Effector memory CD8-positive, alpha-beta T cell (primary cell): ENCODE data around the gene CBL.
"Not testable (repeated sequence)": the region's sequence is repeated elsewhere in the genome, so short reads cannot be mapped to it uniquely, and the experiment has no call there.

ENCODE experiments used
- ATAC-seq: fragments of 150-1000 bp; cut with Tn5 transposase; replicated peaks from 2 replicates; pipeline ENCODE4 v1.10.0; 2021; ENCODE audit warnings: mild to moderate bottlenecking, moderate library complexity
- DNase-seq, 3 experiments: peaks; one replicate each; pipeline ENCODE4 v3.0.0; 2021
- H3K27ac Mint-ChIP-seq, 2 donors: one replicate each; pipeline ENCODE4 v1.8.0; 2022; ENCODE audit warnings: mild to moderate bottlenecking in 2 of 2, mixed read lengths in 2 of 2, moderate library complexity in 2 of 2
- H3K27me3 Mint-ChIP-seq, 2 donors: one replicate each; pipeline ENCODE4 v1.8.0; 2022; ENCODE audit warnings: mixed read lengths in 2 of 2
- H3K36me3 Mint-ChIP-seq: one replicate; pipeline ENCODE4 v1.8.0; 2022; ENCODE audit warnings: mild to moderate bottlenecking, moderate library complexity, mixed read lengths; ENCODE audit not compliant: insufficient read depth
- H3K4me1 Mint-ChIP-seq, 2 donors: one replicate each; pipeline ENCODE4 v1.8.0; 2022; ENCODE audit warnings: low read depth in 2 of 2, mixed read lengths in 2 of 2
- H3K4me3 Mint-ChIP-seq, 2 donors: one replicate each; pipeline ENCODE4 v1.8.0; 2022; ENCODE audit warnings: mild to moderate bottlenecking in 2 of 2, mixed read lengths in 2 of 2, moderate library complexity in 2 of 2
- H3K9me3 Mint-ChIP-seq, 2 donors: one replicate each; pipeline ENCODE4 v1.8.0; 2022; ENCODE audit warnings: mixed read lengths in 2 of 2

Gene CBL

GRCh38 chr11:119206511-119207414 lies 624 bp downstream of the CBL start:
- Mint-ChIP-seq H3K9me3 (no peaks in the 10 kb centered on the region), H3K27me3 (no peaks in the 10 kb centered on the region), H3K36me3 (peaks cover 14% of the 10 kb centered on the region), H3K27ac (peak overlapping the region; percentile 91 to 93), H3K4me3 (peak overlapping the region; percentile 97), H3K4me1 (peaks cover 16 to 31% of the 10 kb centered on the region in 2 donors)
- peak; percentile 46 for ATAC-seq
- DNase-seq: peak; percentile 27 to 29 (median 27)

GRCh38 chr11:119207415-119207960 lies 1.3 kb downstream of the CBL start:
- H3K4me1 Mint-ChIP-seq: peaks cover 16 to 31% of the 10 kb centered on the region in 2 donors
- H3K4me3 Mint-ChIP-seq: peak overlapping the region; percentile 97
- peak overlapping the region; percentile 91 to 93 for H3K27ac Mint-ChIP-seq
- DNase-seq (no peak), ATAC-seq (no peak)
- no peaks in the 10 kb centered on the region for H3K27me3 Mint-ChIP-seq
- H3K9me3 Mint-ChIP-seq: no peaks in the 10 kb centered on the region
- peaks cover 14% of the 10 kb centered on the region for H3K36me3 Mint-ChIP-seq

- H3K27ac Mint-ChIP-seq: no peak overlapping the region
- H3K4me3 Mint-ChIP-seq: no peak overlapping the region
- DNase-seq (no peak), ATAC-seq (no peak)
- no peaks in the 10 kb centered on the region for H3K27me3 Mint-ChIP-seq
- no peaks in the 10 kb centered on the region for H3K9me3 Mint-ChIP-seq
- peaks cover 20 to 37% of the 10 kb centered on the region in 2 donors for H3K4me1 Mint-ChIP-seq
- peaks cover 18% of the 10 kb centered on the region for H3K36me3 Mint-ChIP-seq
These were observed 3.0 kb downstream of the CBL start for GRCh38 chr11:119209186-119209585.

- no peak overlapping the region for H3K27ac Mint-ChIP-seq
- H3K9me3 Mint-ChIP-seq: no peaks in the 10 kb centered on the region
- peaks cover 15% of the 10 kb centered on the region for H3K36me3 Mint-ChIP-seq
- no peak for DNase-seq
- no peak for ATAC-seq
- H3K4me1 Mint-ChIP-seq: peaks cover 20 to 45% of the 10 kb centered on the region in 2 donors
- no peak overlapping the region for H3K4me3 Mint-ChIP-seq
- H3K27me3 Mint-ChIP-seq: no peaks in the 10 kb centered on the region
These were observed 3.9 kb downstream of the CBL start for GRCh38 chr11:119210050-119210449.

DNA sequence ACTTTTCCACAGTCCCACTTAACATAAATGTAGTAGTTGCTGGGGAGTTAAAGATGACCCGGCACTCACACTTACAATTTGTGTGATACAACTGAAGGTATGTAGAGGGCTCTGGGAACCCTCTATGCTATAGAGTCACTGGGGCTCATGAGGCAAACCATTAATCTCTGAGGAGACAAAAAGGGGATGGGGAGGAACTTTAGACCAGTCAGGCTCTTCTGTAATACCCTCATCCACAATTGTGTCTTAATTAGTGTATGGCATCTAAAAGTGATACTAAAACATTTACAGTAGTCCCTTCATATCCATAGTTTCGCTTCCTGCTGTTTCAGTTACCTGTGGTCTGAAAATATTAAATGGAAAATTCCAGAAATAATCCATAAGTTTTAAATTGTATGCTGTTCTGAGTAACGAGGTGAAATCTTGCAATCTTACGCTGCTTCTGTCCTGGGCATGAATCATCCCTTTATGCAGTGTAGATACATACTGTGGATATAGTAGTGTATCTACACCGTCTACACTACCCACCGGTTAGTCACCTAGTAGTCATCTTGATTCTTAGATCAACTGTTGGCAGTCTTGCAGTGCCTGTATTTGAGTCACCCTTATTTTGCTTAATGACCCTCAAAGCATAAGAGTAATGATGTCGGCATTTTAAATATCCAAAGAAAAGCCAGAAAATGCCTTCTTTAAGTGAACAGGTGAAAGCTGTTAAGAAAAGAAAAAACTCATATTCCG lies 12.2 kb downstream of the CBL start:
- ATAC-seq: no peak
- Mint-ChIP-seq H3K36me3 (peaks cover 11% of the 10 kb centered on the region), H3K9me3 (no peaks in the 10 kb centered on the region), H3K4me1 (peaks cover 13 to 41% of the 10 kb centered on the region in 2 donors), H3K27me3 (no peaks in the 10 kb centered on the region), H3K27ac (peak overlapping the region in 1 of 2 donors; percentile 35), H3K4me3 (no peak overlapping the region)
- no peak for DNase-seq

- ATAC-seq (no peak), DNase-seq (no peak)
- Mint-ChIP-seq H3K27ac (peak overlapping the region in 1 of 2 donors; percentile 49), H3K4me1 (peaks cover 21 to 41% of the 10 kb centered on the region in 2 donors), H3K36me3 (peaks cover 4% of the 10 kb centered on the region), H3K4me3 (no peak overlapping the region), H3K9me3 (no peaks in the 10 kb centered on the region), H3K27me3 (no peaks in the 10 kb centered on the region)
These were observed 16.2 kb downstream of the CBL start for GRCh38 chr11:119222308-119222707.

- DNase-seq (no peak), ATAC-seq (no peak)
- Mint-ChIP-seq H3K4me1 (peaks cover 21 to 43% of the 10 kb centered on the region in 2 donors), H3K27me3 (no peaks in the 10 kb centered on the region), H3K36me3 (peaks cover 4% of the 10 kb centered on the region), H3K4me3 (no peak overlapping the region), H3K9me3 (no peaks in the 10 kb centered on the region), H3K27ac (no peak overlapping the region)
These were observed 16.8 kb downstream of the CBL start for GRCh38 chr11:119222891-119223290.

DNA sequence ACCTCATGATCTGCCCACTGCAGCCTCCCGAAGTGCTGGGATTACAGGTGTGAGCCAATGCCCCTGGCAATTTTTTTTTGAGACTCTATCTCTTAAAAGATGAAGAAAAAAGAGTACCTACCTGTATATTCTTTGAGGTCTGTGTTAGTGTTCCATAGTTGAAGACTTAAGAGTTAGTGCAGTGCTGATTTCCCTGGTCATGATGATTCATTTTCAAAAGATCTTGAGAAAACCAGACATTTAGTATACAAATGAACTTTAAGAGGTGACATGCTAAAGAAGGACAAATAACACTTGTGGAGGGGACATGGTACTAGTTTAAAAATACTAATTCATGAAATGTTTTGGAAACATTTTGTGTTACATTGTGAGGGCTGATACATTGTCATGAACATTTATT lies 17.7 kb downstream of the CBL start:
- Mint-ChIP-seq H3K36me3 (peaks cover 4% of the 10 kb centered on the region), H3K9me3 (no peaks in the 10 kb centered on the region), H3K4me1 (peaks cover 24 to 45% of the 10 kb centered on the region in 2 donors), H3K4me3 (no peak overlapping the region), H3K27ac (peak overlapping the region; percentile 42 to 68), H3K27me3 (no peaks in the 10 kb centered on the region)
- ATAC-seq (no peak), DNase-seq (no peak)

DNA sequence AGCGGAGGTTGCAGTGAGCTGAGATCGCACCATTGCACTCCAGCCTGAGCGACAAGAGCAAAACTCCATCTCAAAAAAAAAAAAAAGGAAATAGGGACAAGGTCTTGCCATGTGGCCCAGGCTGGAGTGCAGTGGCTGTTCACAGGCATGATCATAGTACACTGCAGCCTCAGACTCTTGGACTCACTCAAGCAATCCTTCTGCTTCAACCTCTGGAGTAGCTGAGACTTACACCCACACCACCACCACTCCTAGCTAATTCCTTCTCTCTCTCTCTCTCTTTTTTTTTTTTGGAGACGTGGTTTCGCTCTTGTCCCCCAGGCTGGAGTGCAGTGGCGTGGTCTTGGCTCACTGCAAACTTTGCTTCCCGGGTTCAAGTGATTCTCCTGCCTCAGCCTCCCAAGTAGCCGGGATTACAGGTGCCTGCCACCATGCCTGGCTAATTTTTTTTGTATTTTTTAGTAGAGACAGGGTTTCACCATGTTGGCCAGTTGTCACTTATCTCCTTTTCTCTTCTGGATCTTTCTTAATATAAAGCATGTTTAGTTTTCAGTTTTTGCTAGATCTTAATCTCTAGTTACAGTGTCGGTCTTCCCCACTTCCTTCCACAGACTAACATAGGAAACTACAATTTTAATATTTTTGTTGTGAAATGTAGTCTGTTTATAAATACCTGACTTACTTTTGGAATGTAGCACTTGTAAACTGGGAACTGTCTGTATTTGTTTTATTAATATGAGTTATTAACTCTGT lies 22.6 kb downstream of the CBL start:
- H3K4me1 Mint-ChIP-seq: peaks cover 28 to 37% of the 10 kb centered on the region in 2 donors
- H3K36me3 Mint-ChIP-seq, H3K9me3 Mint-ChIP-seq, DNase-seq, H3K27me3 Mint-ChIP-seq: not testable (repeated sequence)
- peak overlapping the region; percentile 81 to 83 for H3K27ac Mint-ChIP-seq
- peak overlapping the region; percentile 64 to 74 for H3K4me3 Mint-ChIP-seq
- ATAC-seq: peak; percentile 44

DNA sequence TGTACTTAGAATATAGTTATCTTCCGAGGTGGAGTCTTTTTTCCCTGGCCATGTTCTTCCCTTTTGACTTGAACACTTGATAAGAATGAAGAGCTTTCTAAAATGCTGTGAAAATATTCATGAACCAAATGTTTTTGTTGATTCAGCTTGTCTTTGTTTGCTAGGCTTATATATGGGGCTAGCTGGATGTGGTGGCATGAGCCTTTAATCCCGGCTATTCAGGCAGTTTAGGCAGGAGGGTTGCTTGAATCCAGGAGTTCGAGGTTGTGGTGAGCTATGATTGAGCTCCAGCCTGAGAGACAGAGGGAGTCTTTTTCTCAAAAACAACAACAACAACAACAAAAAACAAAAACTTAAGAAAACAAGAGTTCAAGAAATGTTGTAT lies 23.1 kb downstream of the CBL start:
- peaks cover 10% of the 10 kb centered on the region for H3K36me3 Mint-ChIP-seq
- H3K27ac Mint-ChIP-seq: peak overlapping the region; percentile 81 to 83
- peak overlapping the region; percentile 64 to 74 for H3K4me3 Mint-ChIP-seq
- no peak for DNase-seq
- H3K9me3 Mint-ChIP-seq: no peaks in the 10 kb centered on the region
- no peak for ATAC-seq
- no peaks in the 10 kb centered on the region for H3K27me3 Mint-ChIP-seq
- peaks cover 22 to 31% of the 10 kb centered on the region in 2 donors for H3K4me1 Mint-ChIP-seq

DNA sequence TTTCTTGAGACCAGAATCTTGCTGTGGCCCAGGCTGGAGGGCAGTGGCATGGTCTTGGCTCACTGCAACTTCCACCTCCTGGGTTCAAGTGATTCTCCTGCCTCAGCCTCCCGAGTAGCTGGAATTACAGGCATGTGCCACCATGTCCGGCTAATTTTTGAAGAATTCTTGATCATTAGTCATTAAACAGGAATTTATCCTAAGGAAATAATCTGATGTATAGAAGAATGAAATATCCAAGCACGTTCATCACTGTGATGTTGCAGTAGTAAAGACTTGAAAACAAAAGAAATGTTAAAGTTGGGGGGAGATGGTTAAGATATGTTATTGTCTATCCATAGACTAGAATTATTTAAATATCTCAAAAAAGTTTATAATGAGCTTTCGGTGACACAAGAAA lies 23.6 kb downstream of the CBL start:
- H3K4me1 Mint-ChIP-seq: peaks cover 20 to 26% of the 10 kb centered on the region in 2 donors
- no peaks in the 10 kb centered on the region for H3K27me3 Mint-ChIP-seq
- no peak overlapping the region for H3K4me3 Mint-ChIP-seq
- H3K9me3 Mint-ChIP-seq: no peaks in the 10 kb centered on the region
- ATAC-seq (no peak), DNase-seq (no peak)
- H3K36me3 Mint-ChIP-seq: peaks cover 10% of the 10 kb centered on the region
- peak overlapping the region in 1 of 2 donors; percentile 83 for H3K27ac Mint-ChIP-seq

- Mint-ChIP-seq H3K4me3 (no peak overlapping the region), H3K36me3 (peaks cover 27% of the 10 kb centered on the region), H3K4me1 (peaks cover 13 to 16% of the 10 kb centered on the region in 2 donors), H3K27ac (no peak overlapping the region), H3K27me3 (no peaks in the 10 kb centered on the region), H3K9me3 (no peaks in the 10 kb centered on the region)
- DNase-seq (no peak), ATAC-seq (no peak)
These were observed 30.4 kb downstream of the CBL start for GRCh38 chr11:119236490-119236889.

- Mint-ChIP-seq H3K27me3 (no peaks in the 10 kb centered on the region), H3K4me1 (peaks cover 17 to 19% of the 10 kb centered on the region in 2 donors), H3K4me3 (no peak overlapping the region), H3K36me3 (peaks cover 27% of the 10 kb centered on the region), H3K9me3 (no peaks in the 10 kb centered on the region), H3K27ac (no peak overlapping the region)
- no peak for ATAC-seq
- DNase-seq: no peak
These were observed 30.8 kb downstream of the CBL start for GRCh38 chr11:119236891-119237290.
